ENCODE measurements around the gene LCE3E.

GRCh38 chr1:152525080-152525641 lies 41.4 kb downstream of the LCE3E start:
- TF ChIP-seq POLR2A (IDR thresholded peaks at IDR 0.05) = no peak
- no peak for TF ChIP-seq CTCF (IDR thresholded peaks at IDR 0.05)

All from lower leg skin (tissue), 3 donors.